Thoracic aorta (tissue), 2 donors: Measurements from ENCODE around the gene USH2A. TPM values are rescaled to one million over a fixed set of nuclear protein-coding genes. Genes with fewer than 3 reads are reported as not detected.

ENCODE experiments used
- ATAC-seq: fragments of 150-250 bp; one replicate; pipeline ENCODE4 v1.8.0; 2017; ENCODE audit warnings: low read depth; ENCODE audit not compliant: insufficient number of reproducible peaks, low FRiP score
- DNase-seq: peaks from one replicate; pipeline ENCODE4 v3.0.0-alpha.2; 2020; ENCODE audit warnings: low spot score
- H3K27ac ChIP-seq, 2 donors: fragments of 200-600 bp; sonication (generic); 1 replicate in 1 of 2; 2 replicates in 1 of 2; pipeline ENCODE4 v1.5.1; 2016; ENCODE audit warnings: mild to moderate bottlenecking in 2 of 2, moderate library complexity in 2 of 2
- H3K27me3 ChIP-seq: fragments of 200-600 bp; sonication (generic); replicated peaks from 2 replicates; pipeline ENCODE4 v1.6.0; 2016; ENCODE audit warnings: mild to moderate bottlenecking; ENCODE audit not compliant: insufficient read depth
- H3K36me3 ChIP-seq: fragments of 200-600 bp; sonication (generic); one replicate; pipeline ENCODE4 v1.5.1; 2016
- H3K4me1 ChIP-seq, 2 donors: fragments of 200-600 bp; sonication (generic); 1 replicate in 1 of 2; 2 replicates in 1 of 2; pipeline versions ENCODE4 v1.5.1 to v1.6.0; 2016; ENCODE audit warnings: low read depth in 2 of 2, mild to moderate bottlenecking in 1 of 2; ENCODE audit not compliant: control insufficient read depth in 1 of 2
- H3K4me3 ChIP-seq: fragments of 200-600 bp; sonication (generic); 2 replicates; pipeline ENCODE4 v1.5.1; 2016; ENCODE audit warnings: mild to moderate bottlenecking
- H3K9me3 ChIP-seq: fragments of 200-600 bp; sonication (generic); 2 replicates; pipeline ENCODE4 v1.5.1; 2016
- total RNA-seq, 2 donors: library from RNA; depleted of rRNA; stranded (reverse); fragments of >200 nt; gene quantifications; one replicate each; pipeline versions ENCODE4 v1.1.0 to v1.2.3, GENCODE V29; 2016
- TF ChIP-seq, protein P1 (sequence below): fragments of 200-600 bp; sonication (generic); IDR thresholded peaks from one replicate; pipeline ENCODE4 v1.5.1; 2019; ENCODE audit warnings: antibody characterized with exemption

Gene USH2A
- total RNA-seq, 2 donors from 2014 or later: not detected

DNA sequence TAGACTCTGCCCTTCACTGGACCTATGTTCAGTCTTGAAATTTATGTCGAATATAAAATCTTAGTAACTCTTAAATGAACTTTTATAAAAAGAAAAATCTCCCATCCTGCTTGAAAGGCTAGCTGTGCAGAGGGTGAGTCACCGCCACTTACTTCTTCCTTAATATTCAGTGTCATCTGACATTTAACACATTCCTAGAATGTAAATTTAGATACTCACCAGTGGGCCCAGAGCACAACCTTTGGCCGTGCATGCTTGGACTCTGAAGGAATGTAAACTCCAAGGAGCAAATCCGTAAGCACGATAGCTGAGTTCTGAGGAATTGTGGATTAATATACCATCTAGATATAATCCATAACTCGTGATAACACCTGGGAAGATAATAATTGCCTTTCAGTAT is 452.8 kb downstream of the USH2A start:
- Histone ChIP-seq H3K36me3 (no peaks in the 10 kb centered on the region), H3K4me1 (no peaks in the 10 kb centered on the region), H3K9me3 (no peaks in the 10 kb centered on the region), H3K27me3 (no peaks in the 10 kb centered on the region), H3K27ac (no peak overlapping the region), H3K4me3 (no peak overlapping the region)
- TF ChIP-seq, protein P1, sequence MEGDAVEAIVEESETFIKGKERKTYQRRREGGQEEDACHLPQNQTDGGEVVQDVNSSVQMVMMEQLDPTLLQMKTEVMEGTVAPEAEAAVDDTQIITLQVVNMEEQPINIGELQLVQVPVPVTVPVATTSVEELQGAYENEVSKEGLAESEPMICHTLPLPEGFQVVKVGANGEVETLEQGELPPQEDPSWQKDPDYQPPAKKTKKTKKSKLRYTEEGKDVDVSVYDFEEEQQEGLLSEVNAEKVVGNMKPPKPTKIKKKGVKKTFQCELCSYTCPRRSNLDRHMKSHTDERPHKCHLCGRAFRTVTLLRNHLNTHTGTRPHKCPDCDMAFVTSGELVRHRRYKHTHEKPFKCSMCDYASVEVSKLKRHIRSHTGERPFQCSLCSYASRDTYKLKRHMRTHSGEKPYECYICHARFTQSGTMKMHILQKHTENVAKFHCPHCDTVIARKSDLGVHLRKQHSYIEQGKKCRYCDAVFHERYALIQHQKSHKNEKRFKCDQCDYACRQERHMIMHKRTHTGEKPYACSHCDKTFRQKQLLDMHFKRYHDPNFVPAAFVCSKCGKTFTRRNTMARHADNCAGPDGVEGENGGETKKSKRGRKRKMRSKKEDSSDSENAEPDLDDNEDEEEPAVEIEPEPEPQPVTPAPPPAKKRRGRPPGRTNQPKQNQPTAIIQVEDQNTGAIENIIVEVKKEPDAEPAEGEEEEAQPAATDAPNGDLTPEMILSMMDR: no peak
- ATAC-seq (no peak), DNase-seq (no peak)

DNA sequence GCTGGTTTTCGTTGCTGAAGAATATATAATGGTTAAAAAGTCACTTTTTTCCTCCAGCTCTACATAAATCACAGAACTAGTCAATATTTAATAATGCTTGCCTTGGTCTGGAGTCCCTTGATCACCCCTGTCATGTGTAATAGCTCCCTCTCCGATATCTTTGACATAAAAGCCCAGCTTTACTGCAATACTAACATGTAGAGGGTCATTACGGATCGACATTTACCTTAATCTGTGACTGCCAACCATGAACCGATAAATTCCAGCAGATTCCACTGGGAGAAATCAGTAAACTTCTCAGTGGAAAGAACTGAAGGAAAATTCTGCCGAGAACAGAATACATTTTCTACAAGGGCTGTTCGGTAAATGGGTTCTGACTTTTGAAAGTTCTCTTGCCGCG is 459.6 kb downstream of the USH2A start:
- H3K27me3 ChIP-seq: no peaks in the 10 kb centered on the region
- ATAC-seq (no peak), DNase-seq (no peak)
- no peak overlapping the region for H3K4me3 ChIP-seq
- no peaks in the 10 kb centered on the region for H3K36me3 ChIP-seq
- H3K4me1 ChIP-seq: no peaks in the 10 kb centered on the region
- H3K27ac ChIP-seq: no peak overlapping the region
- H3K9me3 ChIP-seq: no peaks in the 10 kb centered on the region
- TF ChIP-seq, protein P1: no peak

DNA sequence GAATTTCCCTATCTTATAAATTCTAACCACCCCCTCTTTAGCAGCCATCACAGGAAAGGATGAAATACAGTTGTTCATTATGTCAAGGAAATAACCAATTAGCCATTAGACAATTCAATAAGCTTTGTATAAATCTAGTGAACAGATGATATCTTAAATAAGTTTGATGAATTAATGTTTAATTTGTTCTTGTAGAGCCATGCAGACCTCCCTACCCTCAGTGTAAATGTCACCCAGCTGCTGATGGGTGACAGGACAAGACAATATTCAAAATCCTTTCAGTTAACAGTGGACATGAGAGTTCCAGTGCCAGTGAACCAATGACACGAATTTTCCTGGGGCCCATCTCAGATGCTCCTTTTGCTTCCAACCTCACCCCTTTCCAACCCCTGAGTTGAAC is 460.2 kb downstream of the USH2A start:
- no peak overlapping the region for H3K4me3 ChIP-seq
- H3K9me3 ChIP-seq: no peaks in the 10 kb centered on the region
- no peak for ATAC-seq
- DNase-seq: no peak
- TF ChIP-seq, protein P1: no peak
- H3K4me1 ChIP-seq: no peaks in the 10 kb centered on the region
- no peaks in the 10 kb centered on the region for H3K27me3 ChIP-seq
- no peak overlapping the region for H3K27ac ChIP-seq
- no peaks in the 10 kb centered on the region for H3K36me3 ChIP-seq

DNA sequence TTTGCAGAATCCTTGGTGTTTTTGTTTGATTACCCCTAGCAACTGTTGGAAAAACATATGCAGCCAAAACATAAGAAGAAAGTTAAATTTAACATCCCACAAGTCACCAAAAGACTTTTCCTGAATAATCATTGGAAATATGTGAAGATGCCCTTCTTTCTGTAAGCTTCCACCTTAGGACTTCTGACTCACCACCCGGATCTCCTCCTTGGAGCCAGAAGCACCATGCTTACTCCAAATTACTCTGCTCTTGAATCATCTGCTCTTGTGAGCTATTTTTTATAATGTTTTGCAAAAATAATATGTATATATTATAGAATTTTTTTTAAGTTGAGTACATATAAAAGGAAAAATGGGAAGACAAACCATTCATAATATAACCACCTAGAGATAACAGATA is 464.4 kb downstream of the USH2A start:
- H3K27ac ChIP-seq: no peak overlapping the region
- DNase-seq (no peak), ATAC-seq (no peak)
- H3K9me3 ChIP-seq: no peaks in the 10 kb centered on the region
- H3K4me1 ChIP-seq: no peaks in the 10 kb centered on the region
- no peaks in the 10 kb centered on the region for H3K27me3 ChIP-seq
- no peak overlapping the region for H3K4me3 ChIP-seq
- TF ChIP-seq, protein P1: no peak
- no peaks in the 10 kb centered on the region for H3K36me3 ChIP-seq

DNA sequence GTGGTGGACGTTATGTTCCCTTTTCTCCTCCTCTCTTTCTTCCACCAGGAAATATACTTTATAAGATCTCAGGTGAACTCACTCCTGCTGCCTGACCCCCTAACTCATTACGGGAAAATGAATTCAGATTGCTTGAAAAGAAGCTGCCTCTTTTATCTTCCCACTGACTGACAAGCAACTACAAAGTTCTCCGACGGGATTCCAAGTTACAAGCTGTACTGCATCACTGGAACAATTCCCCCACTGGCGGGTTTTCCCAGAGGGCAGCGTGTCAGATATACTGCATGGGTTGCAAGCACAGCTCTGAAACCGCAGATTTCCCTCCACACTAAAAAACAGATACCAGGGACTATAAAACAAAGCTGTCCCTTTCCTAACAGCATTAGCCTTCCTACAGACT is 465.6 kb downstream of the USH2A start:
- H3K9me3 ChIP-seq: no peaks in the 10 kb centered on the region
- H3K4me3 ChIP-seq: no peak overlapping the region
- H3K27me3 ChIP-seq: no peaks in the 10 kb centered on the region
- H3K36me3 ChIP-seq: no peaks in the 10 kb centered on the region
- no peak for DNase-seq
- TF ChIP-seq, protein P1: no peak
- no peaks in the 10 kb centered on the region for H3K4me1 ChIP-seq
- ATAC-seq: no peak
- H3K27ac ChIP-seq: no peak overlapping the region
